Endothelial cell (in vitro differentiated cells): ENCODE data around the gene RASA3. TPM values are rescaled to one million over a fixed set of nuclear protein-coding genes. Genes with fewer than 3 reads are reported as not detected.

Source experiments
- DNase-seq: peaks from one replicate; pipeline ENCODE4 v3.0.0; 2021; ENCODE audit warnings: low spot score
- H3K27ac Mint-ChIP-seq: one replicate; pipeline ENCODE4 v1.8.0; 2021; ENCODE audit warnings: mixed read lengths, inconsistent platforms; ENCODE audit not compliant: unreplicated experiment
- H3K27me3 Mint-ChIP-seq: one replicate; pipeline ENCODE4 v1.8.0; 2021; ENCODE audit warnings: mild to moderate bottlenecking, moderate library complexity, mixed read lengths, inconsistent platforms; ENCODE audit not compliant: unreplicated experiment
- H3K36me3 Mint-ChIP-seq: one replicate; pipeline ENCODE4 v1.8.0; 2021; ENCODE audit warnings: mild to moderate bottlenecking, low read depth, mixed read lengths, inconsistent platforms; ENCODE audit not compliant: unreplicated experiment
- H3K4me1 Mint-ChIP-seq: one replicate; pipeline ENCODE4 v1.8.0; 2021; ENCODE audit warnings: mild to moderate bottlenecking, mixed read lengths, inconsistent platforms; ENCODE audit not compliant: unreplicated experiment
- H3K4me3 Mint-ChIP-seq: one replicate; pipeline ENCODE4 v1.8.0; 2021; ENCODE audit warnings: mild to moderate bottlenecking, mixed read lengths, inconsistent platforms; ENCODE audit not compliant: unreplicated experiment
- H3K9me3 Mint-ChIP-seq: one replicate; pipeline ENCODE4 v1.8.0; 2021; ENCODE audit warnings: mixed read lengths, inconsistent platforms; ENCODE audit not compliant: unreplicated experiment
- CTCF ChIP-seq: fragments of 200-600 bp; sonication (generic); IDR thresholded peaks from one replicate; pipeline ENCODE4 v1.5.0; 2021; ENCODE audit warnings: antibody characterized with exemption; ENCODE audit not compliant: unreplicated experiment
- total RNA-seq: library from RNA; stranded (reverse); fragmentation: NEBNext Ultra II Directional; extraction: Animal tissue kit (Norgen Biotek cat#: 25700); gene quantifications from one replicate; pipeline ENCODE4 v1.2.1, GENCODE V29; 2021; ENCODE audit not compliant: unreplicated experiment

RASA3 gene
- total RNA-seq, 1 donor from 2014 or later = 34.0 TPM

- TF ChIP-seq CTCF = no peak
- Mint-ChIP-seq H3K27ac (peak overlapping the region; percentile 43), H3K27me3 (peaks cover 2% of the 10 kb centered on the region), H3K9me3 (no peaks in the 10 kb centered on the region), H3K4me3 (peak overlapping the region; percentile 3), H3K36me3 (peaks cover 19% of the 10 kb centered on the region), H3K4me1 (no peaks in the 10 kb centered on the region)
- no peak for DNase-seq
Measured at GRCh38 chr13:114005206-114005724, 127.2 kb downstream of the RASA3 start.

- peaks cover 2% of the 10 kb centered on the region for H3K27me3 Mint-ChIP-seq
- no peaks in the 10 kb centered on the region for H3K4me1 Mint-ChIP-seq
- DNase-seq = no peak
- H3K9me3 Mint-ChIP-seq = no peaks in the 10 kb centered on the region
- H3K27ac Mint-ChIP-seq = peak overlapping the region; percentile 43
- peaks cover 19% of the 10 kb centered on the region for H3K36me3 Mint-ChIP-seq
- TF ChIP-seq CTCF = no peak
- H3K4me3 Mint-ChIP-seq = peak overlapping the region; percentile 3
Measured at GRCh38 chr13:114004420-114005205, 127.8 kb downstream of the RASA3 start.

GRCh38 chr13:114002771-114003321 is 129.6 kb downstream of the RASA3 start:
- Mint-ChIP-seq H3K4me3 (no peak overlapping the region), H3K36me3 (peaks cover 24% of the 10 kb centered on the region), H3K4me1 (no peaks in the 10 kb centered on the region), H3K9me3 (no peaks in the 10 kb centered on the region), H3K27ac (no peak overlapping the region), H3K27me3 (peaks cover 5% of the 10 kb centered on the region)
- no peak for TF ChIP-seq CTCF
- DNase-seq = no peak

GRCh38 chr13:114002009-114002544 is 130.3 kb downstream of the RASA3 start:
- H3K27ac Mint-ChIP-seq = no peak overlapping the region
- no peak for DNase-seq

More at GRCh38 chr13:114002009-114002544, 130.3 kb downstream of the RASA3 start:
- peaks cover 24% of the 10 kb centered on the region for H3K36me3 Mint-ChIP-seq
- H3K4me1 Mint-ChIP-seq = no peaks in the 10 kb centered on the region
- no peak for TF ChIP-seq CTCF
- H3K9me3 Mint-ChIP-seq = no peaks in the 10 kb centered on the region
- H3K4me3 Mint-ChIP-seq = no peak overlapping the region
- H3K27me3 Mint-ChIP-seq = peaks cover 6% of the 10 kb centered on the region
